ENCODE measurements around the gene PEBP1.

PEBP1 gene

GRCh38 chr12:118136559-118137003 is 657 bp downstream of the PEBP1 start:
- TF ChIP-seq CTCF (IDR thresholded peaks at IDR 0.05; ENCODE audit: low read depth, low read length): no peak
- peak overlapping the region; percentile 92 for H3K4me3 ChIP-seq (ENCODE audit: low read depth, low read length)

- H3K4me3 ChIP-seq (ENCODE audit: low read depth, low read length): peak overlapping the region; percentile 92
- TF ChIP-seq CTCF (IDR thresholded peaks at IDR 0.05; ENCODE audit: low read depth, low read length): no peak
Observed at GRCh38 chr12:118137148-118137678, 1.3 kb downstream of the PEBP1 start.

- no peak for TF ChIP-seq CTCF (IDR thresholded peaks at IDR 0.05; ENCODE audit: low read depth, low read length)
Observed at GRCh38 chr12:118140825-118141224, 4.9 kb downstream of the PEBP1 start.

GRCh38 chr12:118144499-118144898 is 8.6 kb downstream of the PEBP1 start:
- no peak overlapping the region for H3K4me3 ChIP-seq (ENCODE audit: low read depth, low read length)
- no peak for TF ChIP-seq CTCF (IDR thresholded peaks at IDR 0.05; ENCODE audit: low read depth, low read length)

More at GRCh38 chr12:118140825-118141224, 4.9 kb downstream of the PEBP1 start:
- no peak overlapping the region for H3K4me3 ChIP-seq (ENCODE audit: low read depth, low read length)

GRCh38 chr12:118145113-118145797 is 9.3 kb downstream of the PEBP1 start:
- no peak for TF ChIP-seq CTCF (IDR thresholded peaks at IDR 0.05; ENCODE audit: low read depth, low read length)
- H3K4me3 ChIP-seq (ENCODE audit: low read depth, low read length): no peak overlapping the region

- no peak for TF ChIP-seq CTCF (IDR thresholded peaks at IDR 0.05; ENCODE audit: low read depth, low read length)
- no peak overlapping the region for H3K4me3 ChIP-seq (ENCODE audit: low read depth, low read length)
Observed at GRCh38 chr12:118145798-118146156, 9.9 kb downstream of the PEBP1 start.

GRCh38 chr12:118148287-118148686 is 12.4 kb downstream of the PEBP1 start:
- H3K4me3 ChIP-seq (ENCODE audit: low read depth, low read length): no peak overlapping the region
- no peak for TF ChIP-seq CTCF (IDR thresholded peaks at IDR 0.05; ENCODE audit: low read depth, low read length)
